NCI-H146 treated with DMSO at 0.1 percent for 48 hours (cell line): ENCODE data around the gene LEFTY2.
A peak's percentile ranks its signal among the peaks of the same experiment; 100 is the strongest.
"Not testable (repeated sequence)": the region's sequence is repeated elsewhere in the genome, so short reads cannot be mapped to it uniquely, and the experiment has no call there.

Experiments used
- DNase-seq: peaks from one replicate; lab custom pipeline; 2025; ENCODE audit not compliant: unreplicated experiment; lab: John Stamatoyannopoulos, UW

The LEFTY2 gene

GRCh38 chr1:225908013-225908640, 32.9 kb downstream of the LEFTY2 start:
- no peak for DNase-seq

GRCh38 chr1:225907341-225907740, 33.7 kb downstream of the LEFTY2 start:
- no peak for DNase-seq

GRCh38 chr1:225906467-225906866, 34.6 kb downstream of the LEFTY2 start:
- DNase-seq = no peak

GRCh38 chr1:225903623-225904022, 37.4 kb downstream of the LEFTY2 start:
- no peak for DNase-seq

- no peak for DNase-seq
These were observed 41.7 kb downstream of the LEFTY2 start for GRCh38 chr1:225899044-225899925.

GRCh38 chr1:225897595-225898514, 43.2 kb downstream of the LEFTY2 start:
- peak; percentile 75 for DNase-seq

- DNase-seq = peak; percentile 13
These were observed 44.0 kb downstream of the LEFTY2 start for GRCh38 chr1:225896937-225897549.

GRCh38 chr1:225896494-225896893, 44.5 kb downstream of the LEFTY2 start:
- DNase-seq = no peak

GRCh38 chr1:225892307-225892706, 48.7 kb downstream of the LEFTY2 start:
- no peak for DNase-seq

GRCh38 chr1:225891229-225891972, 49.6 kb downstream of the LEFTY2 start:
- no peak for DNase-seq

- DNase-seq = no peak
These were observed 50.4 kb downstream of the LEFTY2 start for GRCh38 chr1:225890346-225891228.

GRCh38 chr1:225889743-225890142, 51.3 kb downstream of the LEFTY2 start:
- DNase-seq = no peak

GRCh38 chr1:225888898-225889601, 52.0 kb downstream of the LEFTY2 start, which contains the start of gene LEFTY1:
TSS of gene LEFTY1 (minus strand) at chr1:225889146. CDS start at chr1:225889066, 80 bp downstream.
- DNase-seq = no peak

- DNase-seq = no peak
These were observed 52.6 kb downstream of the LEFTY2 start for GRCh38 chr1:225888289-225888897.

- not testable (repeated sequence) for DNase-seq
These were observed 53.3 kb downstream of the LEFTY2 start for GRCh38 chr1:225887554-225888288.

GRCh38 chr1:225887030-225887314, 54.0 kb downstream of the LEFTY2 start:
- DNase-seq = no peak
